Epithelial cell of esophagus (primary cell): ENCODE measurements around the gene CEP350.

Experiments used
- DNase-seq: peaks from one replicate; pipeline ENCODE4 v3.0.0; 2010; ENCODE audit warnings: low read depth
- H3K4me3 ChIP-seq: 2 replicates; pipeline ENCODE4 v1.5.1; 2011; ENCODE audit warnings: mild to moderate bottlenecking, low read length, control low read depth
- CTCF ChIP-seq: IDR thresholded peaks from 2 replicates; pipeline ENCODE4 v1.5.1; 2011; ENCODE audit warnings: low read depth, mild to moderate bottlenecking, low read length, control low read depth, inconsistent platforms; ENCODE audit not compliant: insufficient read depth; ENCODE audit errors: missing control alignments

The CEP350 gene

GRCh38 chr1:179929955-179930798, 24.4 kb upstream of the CEP350 start:
- DNase-seq = no peak
- TF ChIP-seq CTCF = no peak
- no peak overlapping the region for H3K4me3 ChIP-seq

GRCh38 chr1:179930867-179931266, 23.7 kb upstream of the CEP350 start:
- TF ChIP-seq CTCF = no peak
- H3K4me3 ChIP-seq = no peak overlapping the region
- DNase-seq = peak; percentile 28

- TF ChIP-seq CTCF = no peak
- no peak for DNase-seq
- H3K4me3 ChIP-seq = no peak overlapping the region
Measured at GRCh38 chr1:179933219-179933618, 21.4 kb upstream of the CEP350 start.

- no peak for DNase-seq
Measured at GRCh38 chr1:179935909-179936496, 18.6 kb upstream of the CEP350 start.

GRCh38 chr1:179937668-179938254, 16.8 kb upstream of the CEP350 start:
- no peak overlapping the region for H3K4me3 ChIP-seq
- TF ChIP-seq CTCF = no peak
- DNase-seq = no peak

More at GRCh38 chr1:179935909-179936496, 18.6 kb upstream of the CEP350 start:
- H3K4me3 ChIP-seq = no peak overlapping the region
- TF ChIP-seq CTCF = no peak

GRCh38 chr1:179938752-179939151, 15.9 kb upstream of the CEP350 start:
- DNase-seq = peak; percentile 60
- TF ChIP-seq CTCF = no peak
- no peak overlapping the region for H3K4me3 ChIP-seq
